ENCODE results near the gene ADGRA1. TPM values are rescaled to one million over a fixed set of nuclear protein-coding genes. Genes with fewer than 3 reads are reported as not detected.

ADGRA1 gene
- total RNA-seq, 2 donors from 2014 or later, result 0.24 to 1.0 TPM

- no peak overlapping the region for H3K27ac Mint-ChIP-seq
- no peaks in the 10 kb centered on the region for H3K36me3 Mint-ChIP-seq (ENCODE audit: low read depth)
- Histone ChIP-seq H3K27me3 (ENCODE audit: control insufficient read depth, insufficient read depth, low read length, poor library complexity, severe bottlenecking) (no peaks in the 10 kb centered on the region), H3K27ac (ENCODE audit: low read depth, low read length) (no peak overlapping the region), H3K36me3 (ENCODE audit: control insufficient read depth, insufficient read depth, low read length) (no peaks in the 10 kb centered on the region), H3K4me1 (ENCODE audit: control insufficient read depth, insufficient read depth, low read length) (no peaks in the 10 kb centered on the region), H3K9me3 (ENCODE audit: control insufficient read depth, low read length) (no peaks in the 10 kb centered on the region), H3K9ac (ENCODE audit: extremely low read depth, low read length, poor library complexity, severe bottlenecking) (no peak overlapping the region), H3K4me3 (ENCODE audit: low read length) (no peak overlapping the region)
- no peaks in the 10 kb centered on the region for H3K27me3 Mint-ChIP-seq (ENCODE audit: insufficient read depth)
- TF ChIP-seq CTCF (conservative IDR thresholded peaks at IDR 0.05), result peak; percentile 15
- 88 to 89% methylated on average over 29 to 39 of the region's 39 CpGs for WGBS, 2 experiments (ENCODE audit: insufficient coverage in 1 of 2, insufficient read length in 1 of 2)
- H3K9me3 Mint-ChIP-seq, result no peaks in the 10 kb centered on the region
- no peak overlapping the region for H3K4me3 Mint-ChIP-seq
- DNase-seq, result peak; percentile 50
- H3K4me1 Mint-ChIP-seq, result no peaks in the 10 kb centered on the region
These were observed 41.5 kb downstream of the ADGRA1 start for GRCh38 chr10:133129071-133129858.

GRCh38 chr10:133129859-133130495 is 42.3 kb downstream of the ADGRA1 start:
- Histone ChIP-seq H3K4me1 (ENCODE audit: control insufficient read depth, insufficient read depth, low read length) (no peaks in the 10 kb centered on the region), H3K36me3 (ENCODE audit: control insufficient read depth, insufficient read depth, low read length) (no peaks in the 10 kb centered on the region), H3K9ac (ENCODE audit: extremely low read depth, low read length, poor library complexity, severe bottlenecking) (no peak overlapping the region), H3K4me3 (ENCODE audit: low read length) (no peak overlapping the region), H3K9me3 (ENCODE audit: control insufficient read depth, low read length) (no peaks in the 10 kb centered on the region), H3K27ac (ENCODE audit: low read depth, low read length) (no peak overlapping the region), H3K27me3 (ENCODE audit: control insufficient read depth, insufficient read depth, low read length, poor library complexity, severe bottlenecking) (no peaks in the 10 kb centered on the region)
- Mint-ChIP-seq H3K27ac (no peak overlapping the region), H3K4me3 (no peak overlapping the region), H3K4me1 (no peaks in the 10 kb centered on the region), H3K9me3 (no peaks in the 10 kb centered on the region), H3K36me3 (ENCODE audit: low read depth) (no peaks in the 10 kb centered on the region), H3K27me3 (ENCODE audit: insufficient read depth) (no peaks in the 10 kb centered on the region)
- DNase-seq, result no peak
- WGBS, 2 experiments (ENCODE audit: insufficient coverage in 1 of 2, insufficient read length in 1 of 2), result 88 to 89% methylated on average over 18 to 20 of the region's 20 CpGs
- peak; percentile 0 for TF ChIP-seq CTCF (conservative IDR thresholded peaks at IDR 0.05)

GRCh38 chr10:133130602-133131001 is 42.9 kb downstream of the ADGRA1 start:
- H3K27me3 ChIP-seq (ENCODE audit: control insufficient read depth, insufficient read depth, low read length, poor library complexity, severe bottlenecking), result no peaks in the 10 kb centered on the region
- H3K9me3 Mint-ChIP-seq, result no peaks in the 10 kb centered on the region
- no peak overlapping the region for H3K27ac Mint-ChIP-seq
- H3K9ac ChIP-seq (ENCODE audit: extremely low read depth, low read length, poor library complexity, severe bottlenecking), result no peak overlapping the region
- WGBS, 2 experiments (ENCODE audit: insufficient coverage in 1 of 2, insufficient read length in 1 of 2), result 87 to 97% methylated on average over 6 to 11 of the region's 11 CpGs
- H3K9me3 ChIP-seq (ENCODE audit: control insufficient read depth, low read length), result no peaks in the 10 kb centered on the region
- no peaks in the 10 kb centered on the region for H3K36me3 ChIP-seq (ENCODE audit: control insufficient read depth, insufficient read depth, low read length)
- no peaks in the 10 kb centered on the region for H3K36me3 Mint-ChIP-seq (ENCODE audit: low read depth)
- H3K4me1 Mint-ChIP-seq, result no peaks in the 10 kb centered on the region
- no peak overlapping the region for H3K27ac ChIP-seq (ENCODE audit: low read depth, low read length)
- TF ChIP-seq CTCF (conservative IDR thresholded peaks at IDR 0.05), result no peak
- no peaks in the 10 kb centered on the region for H3K27me3 Mint-ChIP-seq (ENCODE audit: insufficient read depth)
- DNase-seq, result no peak
- no peak overlapping the region for H3K4me3 ChIP-seq (ENCODE audit: low read length)
- no peaks in the 10 kb centered on the region for H3K4me1 ChIP-seq (ENCODE audit: control insufficient read depth, insufficient read depth, low read length)
- H3K4me3 Mint-ChIP-seq, result no peak overlapping the region

Measured in endodermal cell (in vitro differentiated cells).